ENCODE measurements around the gene C2orf72. TPM values are rescaled to one million over a fixed set of nuclear protein-coding genes. Genes with fewer than 3 reads are reported as not detected.

Gene C2orf72
- total RNA-seq: not detected in 2 replicates
- 0.02 TPM for total RNA-seq (2013)
- polyA plus RNA-seq: not detected in 2 replicates
- not detected in 2 replicates for polyA minus RNA-seq

DNA sequence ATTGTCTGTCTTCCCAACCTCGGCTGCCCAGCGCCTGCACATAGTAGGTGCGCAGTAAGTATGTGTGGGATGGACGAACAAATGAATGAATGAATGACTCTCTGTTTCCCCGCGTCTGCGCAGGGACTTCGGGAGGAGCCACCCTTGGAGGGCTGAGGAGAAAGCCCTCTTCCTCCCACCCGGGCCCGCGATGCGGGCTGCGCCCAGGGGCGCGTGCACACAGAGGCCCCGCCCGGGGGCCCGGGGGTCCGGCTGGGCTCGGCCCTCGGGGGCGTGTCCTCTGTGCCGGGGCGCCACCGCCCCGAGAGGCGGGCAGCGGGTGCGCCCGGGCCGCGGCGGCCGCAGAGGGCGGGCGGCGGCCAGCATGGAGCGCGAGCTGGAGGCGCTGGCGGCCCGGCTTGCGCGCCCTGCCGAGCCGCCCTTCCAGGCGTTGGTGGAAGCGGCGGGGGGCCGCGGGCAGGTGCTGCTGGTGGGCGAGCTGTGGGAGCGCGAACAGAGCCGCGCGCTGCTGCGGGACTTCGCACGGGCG, at the start of gene C2orf72:
TSS of gene C2orf72 (plus strand) at position 322 of the 529 bp plus-strand sequence. CDS start at position 365, 43 bp downstream.
- Mint-ChIP-seq H3K27me3 (peaks cover 58% of the 10 kb centered on the region), H3K4me1 (peaks cover 12% of the 10 kb centered on the region), H3K9me3 (ENCODE audit: insufficient read depth) (no peaks in the 10 kb centered on the region), H3K27ac (no peak within 1 kb of the TSS), H3K4me3 (peak within 1 kb of the TSS; percentile 66)
- Histone ChIP-seq H3K27me3 (replicated peaks in 1 of 4; ENCODE audit: control extremely low read depth in 1 of 4, control insufficient read depth in 3 of 4, insufficient read depth in 4 of 4, low read length in 3 of 4) (peaks cover 0 to 45% (median 16%) of the 10 kb centered on the region in 4 experiments), H3K79me2 (ENCODE audit: control insufficient read depth, insufficient read depth, low read length) (no peaks in the 10 kb centered on the region), H3K9me3 (ENCODE audit: control extremely low read depth in 1 of 3, control insufficient read depth in 2 of 3, insufficient read depth in 1 of 3, low read length in 2 of 3) (no peaks in the 10 kb centered on the region), H4K20me1 (ENCODE audit: control insufficient read depth, insufficient read depth, low read length, poor library complexity, severe bottlenecking) (no peaks in the 10 kb centered on the region), H3K4me1 (ENCODE audit: control insufficient read depth in 2 of 2, insufficient read depth in 2 of 2, low read length in 2 of 2) (peaks cover 14 to 16% of the 10 kb centered on the region in 2 donors), H3K36me3 (replicated peaks in 1 of 2; ENCODE audit: control extremely low read depth in 1 of 2, control insufficient read depth in 1 of 2, extremely low read depth in 1 of 2, insufficient read depth in 2 of 2, low read length in 1 of 2) (no peaks in the 10 kb centered on the region), H3K9ac (ENCODE audit: low read length) (no peak within 1 kb of the TSS), H3K27ac (ENCODE audit: low read length in 2 of 2) (no peak within 1 kb of the TSS), H3K4me3 (ENCODE audit: control extremely low read depth in 1 of 5, extremely low read depth in 1 of 5, insufficient read depth in 1 of 5, low read depth in 2 of 5, low read length in 4 of 5) (peak within 1 kb of the TSS in 1 of 5 experiments; percentile 17), H2AFZ (ENCODE audit: insufficient read depth, low read depth, low read length, poor library complexity, severe bottlenecking) (no peak within 1 kb of the TSS), H3K4me2 (replicated peaks; ENCODE audit: low read depth, low read length, poor library complexity, severe bottlenecking) (peak within 1 kb of the TSS; percentile 68)
- intact Hi-C loops (cut with micrococcal nuclease): loop anchor here (2.0 kb wide), 1 partner anchor 16 kb away; no protein-coding TSS in a partner anchor
- ChIA-PET POLR2A (no interaction called here), CTCF (no interaction called here)
- DNase-seq: peak; percentile 40
- WGBS (ENCODE audit: insufficient coverage): 2% methylated on average over 61 of the region's 61 CpGs
- no peak for ATAC-seq (ENCODE audit: low read depth)
- TF ChIP-seq EZH2 (IDR thresholded peaks at IDR 0.05; ENCODE audit: borderline replicate concordance, insufficient read depth, low read depth, low read length, poor library complexity, severe bottlenecking): no peak
- TF ChIP-seq, protein P1, sequence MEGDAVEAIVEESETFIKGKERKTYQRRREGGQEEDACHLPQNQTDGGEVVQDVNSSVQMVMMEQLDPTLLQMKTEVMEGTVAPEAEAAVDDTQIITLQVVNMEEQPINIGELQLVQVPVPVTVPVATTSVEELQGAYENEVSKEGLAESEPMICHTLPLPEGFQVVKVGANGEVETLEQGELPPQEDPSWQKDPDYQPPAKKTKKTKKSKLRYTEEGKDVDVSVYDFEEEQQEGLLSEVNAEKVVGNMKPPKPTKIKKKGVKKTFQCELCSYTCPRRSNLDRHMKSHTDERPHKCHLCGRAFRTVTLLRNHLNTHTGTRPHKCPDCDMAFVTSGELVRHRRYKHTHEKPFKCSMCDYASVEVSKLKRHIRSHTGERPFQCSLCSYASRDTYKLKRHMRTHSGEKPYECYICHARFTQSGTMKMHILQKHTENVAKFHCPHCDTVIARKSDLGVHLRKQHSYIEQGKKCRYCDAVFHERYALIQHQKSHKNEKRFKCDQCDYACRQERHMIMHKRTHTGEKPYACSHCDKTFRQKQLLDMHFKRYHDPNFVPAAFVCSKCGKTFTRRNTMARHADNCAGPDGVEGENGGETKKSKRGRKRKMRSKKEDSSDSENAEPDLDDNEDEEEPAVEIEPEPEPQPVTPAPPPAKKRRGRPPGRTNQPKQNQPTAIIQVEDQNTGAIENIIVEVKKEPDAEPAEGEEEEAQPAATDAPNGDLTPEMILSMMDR (IDR thresholded peaks at IDR 0.05): no peak

DNA sequence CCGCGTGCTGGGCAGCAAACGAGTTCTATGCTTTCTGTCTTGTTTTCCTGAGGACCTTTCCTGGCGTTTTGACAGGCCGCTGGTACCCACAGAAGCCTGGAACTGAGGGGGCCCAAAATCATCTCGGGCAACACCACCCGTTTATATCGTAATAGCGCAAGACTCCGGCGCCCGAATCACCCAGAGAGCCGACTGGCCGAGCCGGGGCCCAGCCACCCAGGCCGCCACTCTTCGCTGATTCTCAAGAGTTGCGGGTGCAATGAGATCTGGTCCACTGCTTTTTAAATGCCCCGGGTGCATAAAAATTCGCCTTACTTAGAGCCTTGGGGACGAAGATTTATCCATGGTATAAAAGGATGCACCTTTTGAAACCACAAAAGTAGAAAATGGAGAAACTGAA, 47.6 kb upstream of the C2orf72 start:
- Histone ChIP-seq H3K36me3 (replicated peaks in 1 of 2; ENCODE audit: control extremely low read depth in 1 of 2, control insufficient read depth in 1 of 2, extremely low read depth in 1 of 2, insufficient read depth in 2 of 2, low read length in 1 of 2) (no peaks in the 10 kb centered on the region), H3K79me2 (ENCODE audit: control insufficient read depth, insufficient read depth, low read length) (no peaks in the 10 kb centered on the region), H3K27ac (ENCODE audit: low read length in 2 of 2) (no peak overlapping the region), H3K4me3 (ENCODE audit: control extremely low read depth in 1 of 5, extremely low read depth in 1 of 5, insufficient read depth in 1 of 5, low read depth in 2 of 5, low read length in 4 of 5) (no peak overlapping the region), H3K4me2 (replicated peaks; ENCODE audit: low read depth, low read length, poor library complexity, severe bottlenecking) (no peak overlapping the region), H3K27me3 (replicated peaks in 1 of 4; ENCODE audit: control extremely low read depth in 1 of 4, control insufficient read depth in 3 of 4, insufficient read depth in 4 of 4, low read length in 3 of 4) (peaks cover 0 to 20% (median 2%) of the 10 kb centered on the region in 4 experiments), H3K4me1 (ENCODE audit: control insufficient read depth in 2 of 2, insufficient read depth in 2 of 2, low read length in 2 of 2) (peaks cover 6 to 8% of the 10 kb centered on the region in 2 donors), H2AFZ (ENCODE audit: insufficient read depth, low read depth, low read length, poor library complexity, severe bottlenecking) (no peak overlapping the region), H4K20me1 (ENCODE audit: control insufficient read depth, insufficient read depth, low read length, poor library complexity, severe bottlenecking) (no peaks in the 10 kb centered on the region), H3K9me3 (ENCODE audit: control extremely low read depth in 1 of 3, control insufficient read depth in 2 of 3, insufficient read depth in 1 of 3, low read length in 2 of 3) (no peaks in the 10 kb centered on the region), H3K9ac (ENCODE audit: low read length) (no peak overlapping the region)
- no peak for TF ChIP-seq EZH2 (IDR thresholded peaks at IDR 0.05; ENCODE audit: borderline replicate concordance, insufficient read depth, low read depth, low read length, poor library complexity, severe bottlenecking)
- TF ChIP-seq, protein P1 (IDR thresholded peaks at IDR 0.05): no peak
- ChIA-PET CTCF (interaction anchor here (0.6 to 9.7 kb wide), 5 partner anchors 76 to 1090 kb away, joined by 3 to 200 read pairs (median 61); no protein-coding TSS in a partner anchor), POLR2A (no interaction called here)
- Mint-ChIP-seq H3K4me1 (peaks cover 6% of the 10 kb centered on the region), H3K27me3 (peaks cover 27% of the 10 kb centered on the region), H3K9me3 (ENCODE audit: insufficient read depth) (no peaks in the 10 kb centered on the region), H3K4me3 (no peak overlapping the region), H3K27ac (no peak overlapping the region)
- intact Hi-C loops (cut with micrococcal nuclease): no loop called here
- WGBS (ENCODE audit: insufficient coverage): 95% methylated on average over 21 of the region's 21 CpGs
- ATAC-seq (ENCODE audit: low read depth) (no peak), DNase-seq (no peak)

Measured in B cell (primary cell).